Activated CD4-positive, alpha-beta T cell treated with anti-CD3 and anti-CD28 coated beads, Interleukin-2, Interleukin-6, amounts not matched to agents 100 ng/mL and 50 ng/mL, durations not matched to agents 16 hours and 8 hours (primary cell): ENCODE data around the gene ARID1B.

Experiments
- DNase-seq: peaks from one replicate; pipeline ENCODE4 v3.0.0-alpha.2; 2020

ARID1B gene

GRCh38 chr6:157201083-157201482 lies 423.9 kb downstream of the ARID1B start:
- DNase-seq: no peak

- no peak for DNase-seq
Measured at GRCh38 chr6:157203312-157203744, 426.1 kb downstream of the ARID1B start.

GRCh38 chr6:157203764-157204163 lies 426.6 kb downstream of the ARID1B start:
- no peak for DNase-seq

- DNase-seq: no peak
Measured at GRCh38 chr6:157205473-157206358, 428.5 kb downstream of the ARID1B start.

GRCh38 chr6:157206359-157206815 lies 429.2 kb downstream of the ARID1B start:
- no peak for DNase-seq

- no peak for DNase-seq
Measured at GRCh38 chr6:157207521-157208076, 430.4 kb downstream of the ARID1B start.

- no peak for DNase-seq
Measured at GRCh38 chr6:157209865-157210530, 432.8 kb downstream of the ARID1B start.

- DNase-seq: no peak
Measured at GRCh38 chr6:157210954-157211353, 433.8 kb downstream of the ARID1B start.

GRCh38 chr6:157211603-157212455 lies 434.7 kb downstream of the ARID1B start:
- DNase-seq: no peak

- DNase-seq: no peak
Measured at GRCh38 chr6:157213426-157213825, 436.2 kb downstream of the ARID1B start.

- no peak for DNase-seq
Measured at GRCh38 chr6:157213907-157214565, 436.9 kb downstream of the ARID1B start.

- DNase-seq: no peak
Measured at GRCh38 chr6:157215717-157216116, 438.5 kb downstream of the ARID1B start.

GRCh38 chr6:157216570-157216969 lies 439.4 kb downstream of the ARID1B start:
- peak; percentile 9 for DNase-seq

- no peak for DNase-seq
Measured at GRCh38 chr6:157217198-157217893, 440.2 kb downstream of the ARID1B start.

GRCh38 chr6:157217894-157218370 lies 440.8 kb downstream of the ARID1B start:
- DNase-seq: no peak

- no peak for DNase-seq
Measured at GRCh38 chr6:157218371-157219198, 441.4 kb downstream of the ARID1B start.

GRCh38 chr6:157219201-157220200 lies 442.3 kb downstream of the ARID1B start:
- no peak for DNase-seq

- no peak for DNase-seq
Measured at GRCh38 chr6:157220485-157220884, 443.3 kb downstream of the ARID1B start.
